RWPE2 (cell line): ENCODE data around the gene PIK3R4.
A peak's percentile ranks its signal among the peaks of the same experiment; 100 is the strongest.

ENCODE experiments used
- ATAC-seq: fragments of 200-7000 bp; cut with Tn5 transposase; 3 replicates; pipeline ENCODE4 v1.9.1; 2021; ENCODE audit warnings: low read depth
- DNase-seq: peaks from one replicate; pipeline ENCODE4 v3.0.0-alpha.2; 2020; ENCODE audit warnings: low spot score
- H3K27ac ChIP-seq: fragments of 450-650 bp; 2 replicates; pipeline ENCODE4 v1.5.1; 2017; ENCODE audit warnings: mild to moderate bottlenecking; ENCODE audit not compliant: poor library complexity, severe bottlenecking
- H3K27me3 ChIP-seq: fragments of 250-450 bp; sonication (Bioruptor Pico); 2 replicates; pipeline ENCODE4 v1.5.1; 2021; ENCODE audit warnings: mild to moderate bottlenecking, moderate library complexity; ENCODE audit not compliant: insufficient read depth, poor library complexity, severe bottlenecking
- H3K36me3 ChIP-seq: fragments of 250-450 bp; sonication (Bioruptor Pico); 2 replicates; pipeline ENCODE4 v1.5.1; 2020; ENCODE audit warnings: low read depth, mild to moderate bottlenecking, moderate library complexity
- H3K4me1 ChIP-seq: fragments of 250-450 bp; sonication (Bioruptor Pico); 2 replicates; pipeline ENCODE4 v1.5.1; 2021; ENCODE audit warnings: mild to moderate bottlenecking, moderate library complexity; ENCODE audit not compliant: insufficient read depth, poor library complexity, severe bottlenecking
- H3K4me3 ChIP-seq: fragments of 250-450 bp; sonication (Bioruptor Pico); 2 replicates; pipeline ENCODE4 v1.5.1; 2021; ENCODE audit warnings: mild to moderate bottlenecking, moderate library complexity; ENCODE audit not compliant: severe bottlenecking
- H3K9me3 ChIP-seq: fragments of 250-450 bp; sonication (Bioruptor Pico); 2 replicates; pipeline ENCODE4 v1.5.1; 2021; ENCODE audit warnings: mild to moderate bottlenecking, moderate library complexity; ENCODE audit not compliant: severe bottlenecking
- TF ChIP-seq, protein P1 (sequence below): fragments of 450-650 bp; IDR thresholded peaks from one replicate; pipeline ENCODE4 v1.5.1; 2017; ENCODE audit warnings: mild to moderate bottlenecking, moderate library complexity; ENCODE audit not compliant: poor library complexity, severe bottlenecking

The PIK3R4 gene

DNA sequence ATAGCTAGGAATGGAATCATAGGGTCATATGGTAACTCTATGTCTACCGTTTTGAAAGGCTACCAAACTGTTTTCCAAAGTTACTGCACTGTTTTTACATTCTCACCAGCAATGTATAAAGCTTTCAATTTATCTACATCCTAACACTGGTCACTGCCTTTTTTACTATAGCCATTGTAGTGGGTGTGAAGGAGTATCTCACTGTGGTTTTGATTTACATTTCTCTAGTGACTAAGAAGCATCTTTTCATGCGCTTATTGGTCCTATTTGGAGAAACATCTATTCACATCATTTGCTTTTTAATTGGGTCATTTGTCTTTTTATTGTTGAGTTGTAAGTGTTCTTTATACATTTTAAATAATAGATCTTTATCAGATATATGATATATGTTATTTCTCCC lies 53.3 kb downstream of the PIK3R4 start:
- TF ChIP-seq, protein P1, sequence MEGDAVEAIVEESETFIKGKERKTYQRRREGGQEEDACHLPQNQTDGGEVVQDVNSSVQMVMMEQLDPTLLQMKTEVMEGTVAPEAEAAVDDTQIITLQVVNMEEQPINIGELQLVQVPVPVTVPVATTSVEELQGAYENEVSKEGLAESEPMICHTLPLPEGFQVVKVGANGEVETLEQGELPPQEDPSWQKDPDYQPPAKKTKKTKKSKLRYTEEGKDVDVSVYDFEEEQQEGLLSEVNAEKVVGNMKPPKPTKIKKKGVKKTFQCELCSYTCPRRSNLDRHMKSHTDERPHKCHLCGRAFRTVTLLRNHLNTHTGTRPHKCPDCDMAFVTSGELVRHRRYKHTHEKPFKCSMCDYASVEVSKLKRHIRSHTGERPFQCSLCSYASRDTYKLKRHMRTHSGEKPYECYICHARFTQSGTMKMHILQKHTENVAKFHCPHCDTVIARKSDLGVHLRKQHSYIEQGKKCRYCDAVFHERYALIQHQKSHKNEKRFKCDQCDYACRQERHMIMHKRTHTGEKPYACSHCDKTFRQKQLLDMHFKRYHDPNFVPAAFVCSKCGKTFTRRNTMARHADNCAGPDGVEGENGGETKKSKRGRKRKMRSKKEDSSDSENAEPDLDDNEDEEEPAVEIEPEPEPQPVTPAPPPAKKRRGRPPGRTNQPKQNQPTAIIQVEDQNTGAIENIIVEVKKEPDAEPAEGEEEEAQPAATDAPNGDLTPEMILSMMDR, result no peak
- H3K27me3 ChIP-seq, result no peaks in the 10 kb centered on the region
- no peak overlapping the region for H3K4me3 ChIP-seq
- no peaks in the 10 kb centered on the region for H3K9me3 ChIP-seq
- no peak for DNase-seq
- no peak overlapping the region for H3K27ac ChIP-seq
- no peak for ATAC-seq
- H3K4me1 ChIP-seq, result peaks cover 4% of the 10 kb centered on the region
- H3K36me3 ChIP-seq, result peaks cover 74% of the 10 kb centered on the region

DNA sequence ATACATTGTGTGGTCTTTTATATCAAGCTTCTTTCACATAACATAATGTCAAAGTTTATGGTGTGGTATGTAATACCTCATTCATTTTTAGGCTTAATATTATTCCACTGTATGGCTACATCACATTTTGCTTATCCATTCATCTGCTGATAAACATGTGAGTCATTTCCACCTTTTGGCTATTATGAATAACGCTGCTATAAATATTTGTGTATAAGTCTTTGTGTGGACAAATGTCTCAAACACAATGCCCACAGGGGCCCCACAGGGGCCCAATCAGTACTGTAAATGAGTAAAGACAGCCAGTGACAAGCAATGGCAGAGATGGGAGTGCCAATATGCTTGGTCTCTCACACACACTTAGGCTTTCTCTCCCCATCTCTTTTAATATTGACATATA lies 54.2 kb downstream of the PIK3R4 start:
- Histone ChIP-seq H3K36me3 (peaks cover 71% of the 10 kb centered on the region), H3K4me3 (no peak overlapping the region), H3K4me1 (peaks cover 4% of the 10 kb centered on the region), H3K27ac (no peak overlapping the region), H3K27me3 (no peaks in the 10 kb centered on the region), H3K9me3 (no peaks in the 10 kb centered on the region)
- peak; percentile 50; the same call in 2 of the 3 replicates for ATAC-seq
- no peak for DNase-seq
- TF ChIP-seq, protein P1, result no peak

DNA sequence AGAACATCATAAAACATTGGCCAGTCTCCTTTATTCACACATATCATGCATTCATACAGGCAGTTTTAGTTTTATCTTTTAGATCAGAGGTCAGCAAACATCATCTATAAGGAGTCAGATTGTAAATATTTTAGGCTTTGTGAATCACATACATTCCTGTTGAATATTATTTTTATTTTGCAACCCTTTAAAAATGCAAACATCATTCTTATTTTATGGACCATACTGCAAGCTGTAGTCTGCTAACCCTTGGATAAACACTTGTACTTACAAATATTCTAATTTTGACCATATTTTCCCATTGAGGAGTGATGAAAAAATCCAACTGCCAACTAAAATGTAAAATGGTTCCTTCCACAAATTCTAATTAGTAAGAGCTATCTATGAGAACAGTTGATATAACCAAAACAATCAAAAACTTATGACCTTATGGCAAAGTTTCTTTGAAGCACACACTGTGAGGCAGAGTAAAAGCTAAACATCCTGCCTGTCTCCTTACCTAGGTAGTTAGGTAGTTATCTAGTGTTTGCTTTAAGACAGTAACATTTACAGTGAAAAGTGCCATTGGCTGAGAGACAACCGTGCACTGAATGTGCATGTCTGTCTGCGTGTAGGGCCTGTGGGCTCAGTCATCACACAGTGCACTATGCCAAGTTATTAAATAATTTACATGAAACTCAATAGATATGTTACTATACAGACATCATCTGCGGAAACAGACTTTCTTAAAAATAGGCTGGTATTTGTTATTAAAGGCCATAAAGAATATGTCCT lies 57.7 kb downstream of the PIK3R4 start:
- ATAC-seq (no peak), DNase-seq (no peak)
- H3K9me3 ChIP-seq, result no peaks in the 10 kb centered on the region
- H3K4me1 ChIP-seq, result peaks cover 4% of the 10 kb centered on the region
- no peak overlapping the region for H3K4me3 ChIP-seq
- H3K27me3 ChIP-seq, result no peaks in the 10 kb centered on the region
- peaks cover 61% of the 10 kb centered on the region for H3K36me3 ChIP-seq
- TF ChIP-seq, protein P1, result no peak
- H3K27ac ChIP-seq, result no peak overlapping the region

DNA sequence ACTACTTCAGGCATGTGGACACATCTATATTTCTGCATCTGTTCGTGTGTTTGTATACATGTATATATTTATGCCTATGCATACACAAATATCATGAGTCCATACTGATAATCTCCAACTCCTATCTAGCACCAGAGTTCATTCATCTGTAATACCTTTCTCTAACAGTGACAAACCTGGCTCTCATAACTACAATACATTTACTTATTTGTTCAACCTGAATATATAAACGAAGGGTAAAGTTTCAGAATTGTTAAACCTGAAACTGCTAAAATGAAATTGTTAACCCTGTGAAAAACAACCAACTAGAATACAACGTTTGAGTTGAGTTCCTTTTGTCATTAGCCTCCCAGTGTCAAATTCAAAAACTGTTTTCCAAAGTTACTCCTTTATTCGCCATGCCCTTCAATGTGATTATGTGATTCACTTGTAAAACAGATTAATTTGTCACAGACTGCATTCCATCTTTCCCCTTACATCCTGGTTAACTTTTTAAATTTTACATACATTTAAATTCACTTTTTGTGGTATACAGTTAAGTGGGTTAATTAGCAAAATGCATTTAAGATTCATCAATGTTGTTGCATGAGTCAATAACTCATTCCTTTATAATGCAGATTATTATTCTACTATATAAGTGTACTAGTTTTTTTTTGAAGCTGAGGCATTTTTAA lies 58.5 kb downstream of the PIK3R4 start:
- Histone ChIP-seq H3K4me1 (peaks cover 4% of the 10 kb centered on the region), H3K27ac (no peak overlapping the region), H3K27me3 (no peaks in the 10 kb centered on the region), H3K9me3 (no peaks in the 10 kb centered on the region), H3K36me3 (peaks cover 65% of the 10 kb centered on the region), H3K4me3 (no peak overlapping the region)
- ATAC-seq, result no peak
- no peak for DNase-seq
- TF ChIP-seq, protein P1, result no peak

DNA sequence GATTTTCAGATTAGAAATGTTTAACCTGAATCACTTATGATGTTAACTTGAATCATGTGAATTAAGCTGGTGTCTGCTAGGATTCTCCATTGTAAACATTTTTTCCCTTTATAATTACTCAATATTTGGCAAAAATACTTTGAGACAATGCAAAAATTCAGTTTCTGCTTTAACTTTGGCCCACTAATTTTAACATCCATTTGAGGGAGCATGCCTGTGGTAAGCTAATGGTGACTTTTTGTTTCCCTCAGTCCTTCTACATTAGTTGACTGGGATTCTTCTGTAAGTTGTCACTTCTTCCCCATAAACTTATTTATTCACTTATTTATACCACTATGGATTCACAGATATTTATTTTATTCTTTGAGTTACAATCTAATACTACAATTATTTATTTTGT lies 59.3 kb downstream of the PIK3R4 start:
- no peak overlapping the region for H3K27ac ChIP-seq
- TF ChIP-seq, protein P1, result no peak
- DNase-seq (no peak), ATAC-seq (no peak)
- H3K36me3 ChIP-seq, result peaks cover 71% of the 10 kb centered on the region
- H3K4me1 ChIP-seq, result no peaks in the 10 kb centered on the region
- H3K9me3 ChIP-seq, result no peaks in the 10 kb centered on the region
- H3K27me3 ChIP-seq, result no peaks in the 10 kb centered on the region
- H3K4me3 ChIP-seq, result no peak overlapping the region
